Mesangial cell (primary cell): ENCODE results near the gene SEPTIN11. TPM values are rescaled to one million over a fixed set of nuclear protein-coding genes. Genes with fewer than 3 reads are reported as not detected.

Experiments
- total RNA-seq: library from RNA; depleted of rRNA; stranded (reverse); fragments of >200 nt; gene quantifications from 2 replicates; pipeline ENCODE4 v1.2.3, GENCODE V29; 2015

Gene SEPTIN11
- 82.5 and 95.3 TPM in 2 replicates for total RNA-seq

DNA sequence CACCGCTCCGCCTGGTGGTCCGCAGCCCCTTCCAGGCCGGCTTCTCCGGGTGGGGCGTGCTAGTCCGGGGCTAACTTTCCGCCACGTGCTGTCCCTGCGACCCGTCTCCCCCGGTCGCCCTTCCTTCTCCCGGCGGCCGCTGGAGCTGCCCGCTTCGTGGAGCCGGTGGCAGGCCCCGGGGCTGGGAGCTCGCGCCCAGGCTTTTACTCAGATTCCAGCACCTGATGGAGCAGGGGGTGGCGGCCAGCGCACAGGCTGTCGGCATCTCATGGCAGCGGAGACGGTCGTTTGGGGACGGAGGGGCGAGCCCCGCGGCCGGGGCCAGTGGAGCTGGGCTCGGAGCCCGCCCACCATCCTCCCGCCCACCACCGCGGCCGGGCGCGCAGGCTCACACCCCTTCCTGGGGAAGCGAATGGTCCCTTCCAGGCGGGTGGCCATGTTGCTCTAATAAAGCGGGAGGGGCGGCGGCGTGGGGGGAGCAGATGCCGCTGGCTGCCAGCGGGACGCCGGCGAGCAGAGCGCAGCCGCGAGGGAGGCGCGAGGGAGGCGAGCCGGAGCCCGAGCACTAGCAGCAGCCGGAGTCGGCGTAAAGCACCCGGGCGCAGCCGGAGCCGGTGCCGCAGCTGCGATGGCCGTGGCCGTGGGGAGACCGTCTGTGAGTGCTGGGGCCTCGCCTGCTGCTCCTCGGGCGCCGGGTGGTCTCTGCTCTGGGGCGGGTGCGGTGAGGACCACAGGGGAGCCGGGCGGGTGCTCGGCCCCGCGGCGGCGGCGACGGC is at the start of gene SEPTIN11:
TSS of gene SEPTIN11 (plus strand) at position 477 of the 776 bp plus-strand sequence. CDS start at position 629, 152 bp downstream.

Other genes starting within 250 kb of the SEPTIN11 start
- 0.81 and 3.8 TPM in 2 replicates for gene SOWAHB, start 51.6 kb upstream of the SEPTIN11 start, total RNA-seq
- gene CCNI, start 126.2 kb downstream of the SEPTIN11 start, total RNA-seq, result 127 and 233 TPM in 2 replicates
- 8.8 and 17.2 TPM in 2 replicates for gene CCNG2, start 207.5 kb downstream of the SEPTIN11 start, total RNA-seq